DOHH2 (cell line): ENCODE data around the gene ABCA4.

Source experiments
- H3F3A ChIP-seq: fragments of 200-600 bp; sonication (generic), shearing (Covaris generic); 2 replicates; pipeline ENCODE4 v1.6.0; 2016; ENCODE audit warnings: antibody characterized with exemption, mild to moderate bottlenecking; ENCODE audit not compliant: control insufficient read depth, insufficient read depth
- H3K27ac ChIP-seq: fragments of 200-600 bp; sonication (generic); 2 replicates; pipeline ENCODE4 v1.5.1; 2014; ENCODE audit warnings: low read depth, mild to moderate bottlenecking, low read length, moderate library complexity
- H3K27me3 ChIP-seq: fragments of 200-600 bp; sonication (generic); 2 replicates; pipeline ENCODE4 v1.6.1; 2014; ENCODE audit warnings: mild to moderate bottlenecking, low read length, mixed read lengths; ENCODE audit not compliant: control insufficient read depth
- H3K36me3 ChIP-seq: fragments of 200-600 bp; sonication (generic); 2 replicates; pipeline ENCODE4 v1.6.1; 2014; ENCODE audit warnings: mild to moderate bottlenecking, low read length, moderate library complexity, mixed read lengths; ENCODE audit not compliant: control insufficient read depth
- H3K4me1 ChIP-seq: fragments of 200-600 bp; sonication (generic); 2 replicates; pipeline ENCODE4 v1.6.1; 2014; ENCODE audit warnings: mild to moderate bottlenecking, low read length, mixed read lengths; ENCODE audit not compliant: control insufficient read depth
- H3K4me2 ChIP-seq: fragments of 200-600 bp; sonication (generic); 2 replicates; pipeline ENCODE4 v1.6.0; 2014; ENCODE audit warnings: mild to moderate bottlenecking, low read length, moderate library complexity
- H3K4me3 ChIP-seq: fragments of 200-600 bp; sonication (generic); 2 replicates; pipeline ENCODE4 v1.5.1; 2014; ENCODE audit warnings: mild to moderate bottlenecking, low read length, mixed read lengths
- H3K79me2 ChIP-seq: fragments of 200-600 bp; sonication (generic); 2 replicates; pipeline ENCODE4 v1.6.1; 2014; ENCODE audit warnings: mild to moderate bottlenecking, low read length, mixed read lengths; ENCODE audit not compliant: control insufficient read depth
- H3K9me2 ChIP-seq: fragments of 200-600 bp; sonication (generic); replicated peaks from 2 replicates; pipeline ENCODE4 v1.6.1; 2014; ENCODE audit warnings: mild to moderate bottlenecking, low read length, mixed read lengths; ENCODE audit not compliant: control insufficient read depth
- H3K9me3 ChIP-seq: fragments of 200-600 bp; sonication (generic); 2 replicates; pipeline ENCODE4 v1.6.1; 2014; ENCODE audit warnings: antibody characterized with exemption, low read length, mixed read lengths; ENCODE audit not compliant: control insufficient read depth, insufficient read depth
- H4K20me1 ChIP-seq: fragments of 200-600 bp; sonication (generic); 2 replicates; pipeline ENCODE4 v1.6.0; 2014; ENCODE audit warnings: low read depth, mild to moderate bottlenecking, antibody characterized with exemption, low read length, moderate library complexity; ENCODE audit not compliant: control insufficient read depth, insufficient read depth
- EZH2phosphoT487 ChIP-seq: fragments of 200-600 bp; sonication (generic); IDR thresholded peaks from 2 replicates; pipeline ENCODE4 v1.6.1; 2017; ENCODE audit warnings: borderline replicate concordance, mild to moderate bottlenecking, antibody characterized with exemption, low read length, moderate library complexity, mixed read lengths
- TF ChIP-seq, protein P1 (sequence below): fragments of 200-600 bp; sonication (generic); IDR thresholded peaks from one replicate; pipeline ENCODE4 v1.5.1; 2014; ENCODE audit warnings: antibody characterized with exemption, mild to moderate bottlenecking, low read depth, low read length; ENCODE audit not compliant: poor library complexity, severe bottlenecking

The ABCA4 gene

DNA sequence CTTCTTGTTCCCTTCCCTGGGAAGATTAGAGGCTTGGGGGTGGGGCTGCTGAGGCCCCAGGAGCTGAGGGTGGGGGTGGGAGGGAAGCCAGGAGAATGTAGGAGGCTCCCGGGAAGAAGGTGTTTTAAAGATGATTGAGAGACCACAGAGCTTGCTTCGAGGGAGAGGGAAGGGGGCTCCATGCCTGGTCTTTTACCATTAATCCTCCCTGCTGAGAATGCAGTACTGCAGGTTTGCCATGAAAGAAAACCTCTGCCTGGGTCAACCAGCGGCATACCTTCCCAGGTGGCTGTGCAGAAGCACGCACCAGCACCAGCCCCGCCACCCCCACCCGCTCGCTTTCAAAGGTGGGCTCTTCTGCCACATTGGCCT lies 15.4 kb downstream of the ABCA4 start:
- H3K27ac ChIP-seq: no peak overlapping the region

DNA sequence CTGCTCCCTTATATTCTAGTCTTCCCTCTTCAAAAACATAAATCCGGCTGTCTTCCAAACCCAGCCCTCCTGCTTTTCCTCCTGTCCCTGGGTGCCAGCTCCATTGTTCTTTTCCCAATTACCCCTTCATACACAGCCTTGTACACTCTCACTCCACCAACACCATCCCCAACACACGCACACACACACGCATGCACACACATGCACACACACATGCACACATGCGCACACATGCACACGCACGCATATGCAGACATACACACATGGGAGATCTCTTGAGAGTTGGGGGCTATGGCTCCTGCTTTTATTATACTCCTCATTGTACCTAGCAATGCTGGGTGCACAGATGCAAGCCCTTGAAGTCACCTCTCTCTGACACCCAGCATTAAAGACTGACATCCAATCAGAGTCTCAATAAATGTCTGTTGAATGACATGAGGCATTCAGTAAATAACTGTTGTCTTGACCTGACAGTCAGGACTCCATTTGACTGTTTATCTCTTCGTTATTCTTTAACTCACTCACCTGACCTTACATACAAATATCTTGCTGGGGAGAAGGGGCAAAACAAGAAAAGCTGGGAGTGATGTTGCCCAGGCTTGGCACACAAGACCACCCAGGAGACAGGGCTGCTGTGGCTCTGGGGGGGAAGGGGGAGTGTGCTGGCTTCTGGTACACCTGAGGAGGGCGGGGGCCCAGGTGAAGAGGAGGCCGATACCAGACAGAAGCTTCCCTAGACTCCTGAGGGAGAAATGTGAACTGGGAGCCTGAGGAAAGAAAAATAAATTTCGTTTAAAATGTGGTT lies 16.0 kb downstream of the ABCA4 start:
- no peaks in the 10 kb centered on the region for H3K79me2 ChIP-seq
- TF ChIP-seq, protein P1, sequence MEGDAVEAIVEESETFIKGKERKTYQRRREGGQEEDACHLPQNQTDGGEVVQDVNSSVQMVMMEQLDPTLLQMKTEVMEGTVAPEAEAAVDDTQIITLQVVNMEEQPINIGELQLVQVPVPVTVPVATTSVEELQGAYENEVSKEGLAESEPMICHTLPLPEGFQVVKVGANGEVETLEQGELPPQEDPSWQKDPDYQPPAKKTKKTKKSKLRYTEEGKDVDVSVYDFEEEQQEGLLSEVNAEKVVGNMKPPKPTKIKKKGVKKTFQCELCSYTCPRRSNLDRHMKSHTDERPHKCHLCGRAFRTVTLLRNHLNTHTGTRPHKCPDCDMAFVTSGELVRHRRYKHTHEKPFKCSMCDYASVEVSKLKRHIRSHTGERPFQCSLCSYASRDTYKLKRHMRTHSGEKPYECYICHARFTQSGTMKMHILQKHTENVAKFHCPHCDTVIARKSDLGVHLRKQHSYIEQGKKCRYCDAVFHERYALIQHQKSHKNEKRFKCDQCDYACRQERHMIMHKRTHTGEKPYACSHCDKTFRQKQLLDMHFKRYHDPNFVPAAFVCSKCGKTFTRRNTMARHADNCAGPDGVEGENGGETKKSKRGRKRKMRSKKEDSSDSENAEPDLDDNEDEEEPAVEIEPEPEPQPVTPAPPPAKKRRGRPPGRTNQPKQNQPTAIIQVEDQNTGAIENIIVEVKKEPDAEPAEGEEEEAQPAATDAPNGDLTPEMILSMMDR: no peak
- no peak for TF ChIP-seq EZH2phosphoT487
- no peaks in the 10 kb centered on the region for H3K9me3 ChIP-seq
- H3K36me3 ChIP-seq: no peaks in the 10 kb centered on the region
- no peaks in the 10 kb centered on the region for H3K9me2 ChIP-seq
- no peaks in the 10 kb centered on the region for H3F3A ChIP-seq
- H3K27ac ChIP-seq: no peak overlapping the region
- H3K4me3 ChIP-seq: no peak overlapping the region
- peaks cover 4% of the 10 kb centered on the region; the same call in 1 of the 2 replicates for H3K27me3 ChIP-seq
- H3K4me2 ChIP-seq: no peak overlapping the region
- H3K4me1 ChIP-seq: no peaks in the 10 kb centered on the region
- no peaks in the 10 kb centered on the region for H4K20me1 ChIP-seq

More for the DNA sequence above, 15.4 kb downstream of the ABCA4 start:
- Histone ChIP-seq H3K27me3 (peaks cover 4% of the 10 kb centered on the region; the same call in 1 of the 2 replicates), H3F3A (no peaks in the 10 kb centered on the region), H3K79me2 (no peaks in the 10 kb centered on the region), H4K20me1 (no peaks in the 10 kb centered on the region), H3K4me2 (no peak overlapping the region), H3K4me3 (no peak overlapping the region), H3K4me1 (no peaks in the 10 kb centered on the region), H3K9me2 (no peaks in the 10 kb centered on the region), H3K9me3 (no peaks in the 10 kb centered on the region), H3K36me3 (no peaks in the 10 kb centered on the region)
- TF ChIP-seq, protein P1: no peak
- no peak for TF ChIP-seq EZH2phosphoT487

DNA sequence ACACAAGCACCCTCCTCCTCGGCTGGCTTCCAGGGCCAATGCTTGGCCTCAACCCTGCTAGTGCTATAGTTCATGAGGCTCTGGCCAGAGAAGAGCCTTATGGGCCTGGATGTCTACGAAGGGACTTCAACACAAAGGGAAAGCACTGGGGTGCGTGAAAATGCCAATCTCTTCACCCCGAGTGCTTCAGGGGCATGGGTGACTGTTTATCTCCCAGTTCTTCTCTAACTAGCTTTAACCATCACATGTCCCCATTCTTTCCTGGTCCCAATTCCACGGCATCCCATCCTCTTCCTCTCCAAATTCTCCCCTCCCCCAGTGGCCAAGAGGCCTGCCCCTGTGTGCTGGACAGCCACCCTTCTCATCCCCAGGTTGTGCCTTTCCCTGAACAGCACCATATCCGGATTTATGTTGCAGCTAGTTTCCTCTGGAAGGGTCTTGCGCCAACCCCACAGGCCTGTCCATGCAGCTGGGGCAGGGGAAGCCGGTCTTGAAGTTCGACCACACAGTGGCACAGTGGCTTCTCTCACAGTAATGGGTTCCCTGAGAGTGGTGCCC lies 16.7 kb downstream of the ABCA4 start:
- H3K9me3 ChIP-seq: no peaks in the 10 kb centered on the region
- no peak overlapping the region for H3K4me3 ChIP-seq
- no peaks in the 10 kb centered on the region for H3K9me2 ChIP-seq
- H3K36me3 ChIP-seq: no peaks in the 10 kb centered on the region
- no peaks in the 10 kb centered on the region for H4K20me1 ChIP-seq
- no peaks in the 10 kb centered on the region for H3K4me1 ChIP-seq
- no peak overlapping the region for H3K4me2 ChIP-seq
- H3K27me3 ChIP-seq: peaks cover 4% of the 10 kb centered on the region; the same call in 1 of the 2 replicates
- no peak for TF ChIP-seq EZH2phosphoT487
- TF ChIP-seq, protein P1: no peak
- no peaks in the 10 kb centered on the region for H3F3A ChIP-seq
- H3K27ac ChIP-seq: no peak overlapping the region
- H3K79me2 ChIP-seq: no peaks in the 10 kb centered on the region
